Fibroblast of gingiva (primary cell): ENCODE measurements around the gene HLA-DQB1.
"Not testable (repeated sequence)": the region's sequence is repeated elsewhere in the genome, so short reads cannot be mapped to it uniquely, and the experiment has no call there.

ENCODE experiments used
- DNase-seq: peaks from one replicate; pipeline ENCODE4 v3.0.0-alpha.2; 2011; ENCODE audit warnings: low read depth

The HLA-DQB1 gene

GRCh38 chr6:32666420-32667300 lies at the start of gene HLA-DQB1:
Gene HLA-DQB1 (minus strand): TSS chr6:32666657. CDS start chr6:32666607, 50 bp downstream.
- DNase-seq = no peak

- no peak for DNase-seq
These were observed 46.8 kb upstream of the HLA-DQB1 start for GRCh38 chr6:32713241-32713640.

GRCh38 chr6:32709625-32710024 lies 43.2 kb upstream of the HLA-DQB1 start:
- DNase-seq = no peak

- DNase-seq = not testable (repeated sequence)
These were observed 38.7 kb upstream of the HLA-DQB1 start for GRCh38 chr6:32705164-32705563.

GRCh38 chr6:32703347-32703746 lies 36.9 kb upstream of the HLA-DQB1 start:
- DNase-seq = no peak

- DNase-seq = peak; percentile 51
These were observed 34.1 kb upstream of the HLA-DQB1 start for GRCh38 chr6:32700391-32701040.

GRCh38 chr6:32697031-32697430 lies 30.6 kb upstream of the HLA-DQB1 start:
- no peak for DNase-seq

- no peak for DNase-seq
These were observed 25.6 kb upstream of the HLA-DQB1 start for GRCh38 chr6:32692019-32692418.

GRCh38 chr6:32689531-32690501 lies 23.4 kb upstream of the HLA-DQB1 start:
- no peak for DNase-seq

- DNase-seq = peak; percentile 10
These were observed 19.1 kb upstream of the HLA-DQB1 start for GRCh38 chr6:32685603-32686002.

- no peak for DNase-seq
These were observed 17.8 kb upstream of the HLA-DQB1 start for GRCh38 chr6:32684246-32684645.

- DNase-seq = no peak
These were observed 13.6 kb upstream of the HLA-DQB1 start for GRCh38 chr6:32680055-32680454.

- no peak for DNase-seq
These were observed 13.0 kb upstream of the HLA-DQB1 start for GRCh38 chr6:32679492-32679891.

- not testable (repeated sequence) for DNase-seq
These were observed 7.7 kb upstream of the HLA-DQB1 start for GRCh38 chr6:32674123-32674522.

- DNase-seq = not testable (repeated sequence)
These were observed 5.5 kb upstream of the HLA-DQB1 start for GRCh38 chr6:32671908-32672307.

GRCh38 chr6:32669893-32670292 lies 3.4 kb upstream of the HLA-DQB1 start:
- no peak for DNase-seq

GRCh38 chr6:32669240-32669639 lies 2.8 kb upstream of the HLA-DQB1 start:
- DNase-seq = no peak

GRCh38 chr6:32668226-32668747 lies 1.8 kb upstream of the HLA-DQB1 start:
- no peak for DNase-seq

- no peak for DNase-seq
These were observed 796 bp downstream of the HLA-DQB1 start for GRCh38 chr6:32665661-32666060.

- DNase-seq = no peak
These were observed 1.6 kb downstream of the HLA-DQB1 start for GRCh38 chr6:32664827-32665362.

- no peak for DNase-seq
These were observed 2.1 kb downstream of the HLA-DQB1 start for GRCh38 chr6:32664354-32664753.

GRCh38 chr6:32662836-32663235 lies 3.6 kb downstream of the HLA-DQB1 start:
- no peak for DNase-seq
